Measurements from ENCODE around the gene GZMM. TPM values are rescaled to one million over a fixed set of nuclear protein-coding genes. Genes with fewer than 3 reads are reported as not detected.

The GZMM gene
- total RNA-seq, 1 donor from 2014 or later, result not detected

GRCh38 chr19:540867-541637 lies 2.8 kb upstream of the GZMM start:
- peaks cover 5% of the 10 kb centered on the region for H3K36me3 Mint-ChIP-seq (ENCODE audit: low read depth, unreplicated experiment)
- H3K4me1 Mint-ChIP-seq (ENCODE audit: unreplicated experiment), result no peaks in the 10 kb centered on the region
- no peaks in the 10 kb centered on the region for H3K9me3 Mint-ChIP-seq (ENCODE audit: unreplicated experiment)
- TF ChIP-seq, protein P1, sequence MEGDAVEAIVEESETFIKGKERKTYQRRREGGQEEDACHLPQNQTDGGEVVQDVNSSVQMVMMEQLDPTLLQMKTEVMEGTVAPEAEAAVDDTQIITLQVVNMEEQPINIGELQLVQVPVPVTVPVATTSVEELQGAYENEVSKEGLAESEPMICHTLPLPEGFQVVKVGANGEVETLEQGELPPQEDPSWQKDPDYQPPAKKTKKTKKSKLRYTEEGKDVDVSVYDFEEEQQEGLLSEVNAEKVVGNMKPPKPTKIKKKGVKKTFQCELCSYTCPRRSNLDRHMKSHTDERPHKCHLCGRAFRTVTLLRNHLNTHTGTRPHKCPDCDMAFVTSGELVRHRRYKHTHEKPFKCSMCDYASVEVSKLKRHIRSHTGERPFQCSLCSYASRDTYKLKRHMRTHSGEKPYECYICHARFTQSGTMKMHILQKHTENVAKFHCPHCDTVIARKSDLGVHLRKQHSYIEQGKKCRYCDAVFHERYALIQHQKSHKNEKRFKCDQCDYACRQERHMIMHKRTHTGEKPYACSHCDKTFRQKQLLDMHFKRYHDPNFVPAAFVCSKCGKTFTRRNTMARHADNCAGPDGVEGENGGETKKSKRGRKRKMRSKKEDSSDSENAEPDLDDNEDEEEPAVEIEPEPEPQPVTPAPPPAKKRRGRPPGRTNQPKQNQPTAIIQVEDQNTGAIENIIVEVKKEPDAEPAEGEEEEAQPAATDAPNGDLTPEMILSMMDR (IDR thresholded peaks at IDR 0.05; ENCODE audit: unreplicated experiment), result no peak
- no peak for DNase-seq (ENCODE audit: low spot score)
- no peak overlapping the region for H3K27ac Mint-ChIP-seq (ENCODE audit: unreplicated experiment)
- H3K27me3 Mint-ChIP-seq (ENCODE audit: unreplicated experiment), result peaks cover 7% of the 10 kb centered on the region
- H3K4me3 Mint-ChIP-seq (ENCODE audit: unreplicated experiment), result no peak overlapping the region

DNA sequence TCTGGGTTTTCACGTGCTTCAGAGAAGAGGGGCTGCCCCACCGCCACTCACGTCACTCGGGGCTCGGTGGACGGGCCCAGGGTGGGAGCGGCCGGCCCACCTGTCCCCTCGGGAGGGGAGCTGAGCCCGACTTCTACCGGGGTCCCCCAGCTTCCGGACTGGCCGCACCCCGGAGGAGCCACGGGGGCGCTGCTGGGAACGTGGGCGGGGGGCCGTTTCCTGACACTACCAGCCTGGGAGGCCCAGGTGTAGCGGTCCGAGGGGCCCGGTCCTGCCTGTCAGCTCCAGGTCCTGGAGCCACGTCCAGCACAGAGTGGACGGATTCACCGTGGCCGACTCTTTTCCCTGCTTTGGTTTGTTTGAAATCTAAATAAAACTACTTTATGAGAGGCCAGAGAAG lies 2.2 kb upstream of the GZMM start:
- H3K27ac Mint-ChIP-seq (ENCODE audit: unreplicated experiment), result no peak overlapping the region
- no peaks in the 10 kb centered on the region for H3K9me3 Mint-ChIP-seq (ENCODE audit: unreplicated experiment)
- no peak for DNase-seq (ENCODE audit: low spot score)
- no peaks in the 10 kb centered on the region for H3K4me1 Mint-ChIP-seq (ENCODE audit: unreplicated experiment)
- H3K27me3 Mint-ChIP-seq (ENCODE audit: unreplicated experiment), result peaks cover 7% of the 10 kb centered on the region
- peaks cover 5% of the 10 kb centered on the region for H3K36me3 Mint-ChIP-seq (ENCODE audit: low read depth, unreplicated experiment)
- H3K4me3 Mint-ChIP-seq (ENCODE audit: unreplicated experiment), result no peak overlapping the region
- TF ChIP-seq, protein P1 (IDR thresholded peaks at IDR 0.05; ENCODE audit: unreplicated experiment), result no peak

- no peak overlapping the region for H3K27ac Mint-ChIP-seq (ENCODE audit: unreplicated experiment)
- DNase-seq (ENCODE audit: low spot score), result no peak
- no peaks in the 10 kb centered on the region for H3K9me3 Mint-ChIP-seq (ENCODE audit: unreplicated experiment)
- peaks cover 5% of the 10 kb centered on the region for H3K36me3 Mint-ChIP-seq (ENCODE audit: low read depth, unreplicated experiment)
- no peaks in the 10 kb centered on the region for H3K4me1 Mint-ChIP-seq (ENCODE audit: unreplicated experiment)
- H3K27me3 Mint-ChIP-seq (ENCODE audit: unreplicated experiment), result peaks cover 7% of the 10 kb centered on the region
- TF ChIP-seq, protein P1 (IDR thresholded peaks at IDR 0.05; ENCODE audit: unreplicated experiment), result no peak
- no peak overlapping the region for H3K4me3 Mint-ChIP-seq (ENCODE audit: unreplicated experiment)
Observed at GRCh38 chr19:542173-542866, 1.5 kb upstream of the GZMM start.

- Mint-ChIP-seq H3K4me3 (ENCODE audit: unreplicated experiment) (no peak overlapping the region), H3K27me3 (ENCODE audit: unreplicated experiment) (no peaks in the 10 kb centered on the region), H3K9me3 (ENCODE audit: unreplicated experiment) (no peaks in the 10 kb centered on the region), H3K36me3 (ENCODE audit: low read depth, unreplicated experiment) (no peaks in the 10 kb centered on the region), H3K4me1 (ENCODE audit: unreplicated experiment) (no peaks in the 10 kb centered on the region), H3K27ac (ENCODE audit: unreplicated experiment) (no peak overlapping the region)
- TF ChIP-seq, protein P1 (IDR thresholded peaks at IDR 0.05; ENCODE audit: unreplicated experiment), result no peak
- DNase-seq (ENCODE audit: low spot score), result no peak
Observed at GRCh38 chr19:547117-547516, 3.3 kb downstream of the GZMM start.

Data from endothelial cell (in vitro differentiated cells).